Neural cell (in vitro differentiated cells): Measurements from ENCODE around the gene PTPRC.

Experiments
- EP300 ChIP-seq: fragments of 450-650 bp; conservative IDR thresholded peaks from 2 replicates; pipeline ENCODE4 v1.6.1; 2014; ENCODE audit warnings: antibody characterized with exemption, mild to moderate bottlenecking, moderate library complexity; ENCODE audit not compliant: poor library complexity, severe bottlenecking
- EZH2 ChIP-seq: fragments of 200-600, 300-800 bp; shearing (Covaris generic), sonication (generic); IDR thresholded peaks from 2 replicates; pipeline ENCODE4 v1.6.1; 2014; ENCODE audit warnings: antibody characterized with exemption, low read length, borderline replicate concordance, mild to moderate bottlenecking; ENCODE audit not compliant: insufficient read depth, poor library complexity, severe bottlenecking
- TAF1 ChIP-seq: IDR thresholded peaks from 2 replicates; pipeline ENCODE4 v1.6.1; 2012; ENCODE audit warnings: low read depth
- TF ChIP-seq, protein P1 (sequence below): fragments of 450-650 bp; IDR thresholded peaks from 2 replicates; pipeline ENCODE4 v1.5.1; 2014; ENCODE audit warnings: antibody characterized with exemption, mild to moderate bottlenecking, moderate library complexity; ENCODE audit not compliant: poor library complexity, severe bottlenecking
- TF ChIP-seq, protein P2 (sequence below): IDR thresholded peaks from 2 replicates; pipeline ENCODE4 v1.6.1; 2012; ENCODE audit warnings: borderline replicate concordance

DNA sequence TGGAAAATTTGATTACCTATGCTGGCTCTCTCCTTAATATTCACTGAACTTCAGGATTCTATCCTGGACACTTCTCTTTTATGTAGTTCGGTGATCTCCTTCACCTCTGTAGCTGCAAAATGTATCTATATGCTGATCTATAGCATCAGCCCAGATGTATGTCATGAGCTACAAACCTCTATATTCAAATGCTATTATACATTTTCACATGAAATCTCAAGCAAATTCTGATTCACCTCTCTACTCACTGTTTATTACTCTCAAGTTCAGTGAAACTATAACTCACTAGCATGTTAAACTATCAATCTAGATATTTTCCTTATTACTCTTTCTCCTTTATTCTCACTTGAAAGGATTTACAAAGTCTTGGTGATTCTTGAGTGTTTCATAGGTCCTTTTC lies 52.2 kb downstream of the PTPRC start:
- TF ChIP-seq EZH2 (no peak), TAF1 (no peak), EP300 (no peak)
- TF ChIP-seq, protein P1, sequence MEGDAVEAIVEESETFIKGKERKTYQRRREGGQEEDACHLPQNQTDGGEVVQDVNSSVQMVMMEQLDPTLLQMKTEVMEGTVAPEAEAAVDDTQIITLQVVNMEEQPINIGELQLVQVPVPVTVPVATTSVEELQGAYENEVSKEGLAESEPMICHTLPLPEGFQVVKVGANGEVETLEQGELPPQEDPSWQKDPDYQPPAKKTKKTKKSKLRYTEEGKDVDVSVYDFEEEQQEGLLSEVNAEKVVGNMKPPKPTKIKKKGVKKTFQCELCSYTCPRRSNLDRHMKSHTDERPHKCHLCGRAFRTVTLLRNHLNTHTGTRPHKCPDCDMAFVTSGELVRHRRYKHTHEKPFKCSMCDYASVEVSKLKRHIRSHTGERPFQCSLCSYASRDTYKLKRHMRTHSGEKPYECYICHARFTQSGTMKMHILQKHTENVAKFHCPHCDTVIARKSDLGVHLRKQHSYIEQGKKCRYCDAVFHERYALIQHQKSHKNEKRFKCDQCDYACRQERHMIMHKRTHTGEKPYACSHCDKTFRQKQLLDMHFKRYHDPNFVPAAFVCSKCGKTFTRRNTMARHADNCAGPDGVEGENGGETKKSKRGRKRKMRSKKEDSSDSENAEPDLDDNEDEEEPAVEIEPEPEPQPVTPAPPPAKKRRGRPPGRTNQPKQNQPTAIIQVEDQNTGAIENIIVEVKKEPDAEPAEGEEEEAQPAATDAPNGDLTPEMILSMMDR: no peak
- TF ChIP-seq, protein P2, sequence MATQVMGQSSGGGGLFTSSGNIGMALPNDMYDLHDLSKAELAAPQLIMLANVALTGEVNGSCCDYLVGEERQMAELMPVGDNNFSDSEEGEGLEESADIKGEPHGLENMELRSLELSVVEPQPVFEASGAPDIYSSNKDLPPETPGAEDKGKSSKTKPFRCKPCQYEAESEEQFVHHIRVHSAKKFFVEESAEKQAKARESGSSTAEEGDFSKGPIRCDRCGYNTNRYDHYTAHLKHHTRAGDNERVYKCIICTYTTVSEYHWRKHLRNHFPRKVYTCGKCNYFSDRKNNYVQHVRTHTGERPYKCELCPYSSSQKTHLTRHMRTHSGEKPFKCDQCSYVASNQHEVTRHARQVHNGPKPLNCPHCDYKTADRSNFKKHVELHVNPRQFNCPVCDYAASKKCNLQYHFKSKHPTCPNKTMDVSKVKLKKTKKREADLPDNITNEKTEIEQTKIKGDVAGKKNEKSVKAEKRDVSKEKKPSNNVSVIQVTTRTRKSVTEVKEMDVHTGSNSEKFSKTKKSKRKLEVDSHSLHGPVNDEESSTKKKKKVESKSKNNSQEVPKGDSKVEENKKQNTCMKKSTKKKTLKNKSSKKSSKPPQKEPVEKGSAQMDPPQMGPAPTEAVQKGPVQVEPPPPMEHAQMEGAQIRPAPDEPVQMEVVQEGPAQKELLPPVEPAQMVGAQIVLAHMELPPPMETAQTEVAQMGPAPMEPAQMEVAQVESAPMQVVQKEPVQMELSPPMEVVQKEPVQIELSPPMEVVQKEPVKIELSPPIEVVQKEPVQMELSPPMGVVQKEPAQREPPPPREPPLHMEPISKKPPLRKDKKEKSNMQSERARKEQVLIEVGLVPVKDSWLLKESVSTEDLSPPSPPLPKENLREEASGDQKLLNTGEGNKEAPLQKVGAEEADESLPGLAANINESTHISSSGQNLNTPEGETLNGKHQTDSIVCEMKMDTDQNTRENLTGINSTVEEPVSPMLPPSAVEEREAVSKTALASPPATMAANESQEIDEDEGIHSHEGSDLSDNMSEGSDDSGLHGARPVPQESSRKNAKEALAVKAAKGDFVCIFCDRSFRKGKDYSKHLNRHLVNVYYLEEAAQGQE: no peak
